ENCODE data around the gene CYB5R3.
A peak's percentile ranks its signal among the peaks of the same experiment; 100 is the strongest.

Gene CYB5R3

GRCh38 chr22:42626951-42627625 lies 22.1 kb downstream of the CYB5R3 start:
- Histone ChIP-seq H3K9me3 (ENCODE audit: low read length) (no peaks in the 10 kb centered on the region), H3K27me3 (ENCODE audit: control insufficient read depth in 1 of 2, insufficient read depth in 2 of 2, low read length in 2 of 2) (no peaks in the 10 kb centered on the region), H3K4me1 (ENCODE audit: insufficient read depth, low read length) (no peaks in the 10 kb centered on the region), H3K27ac (ENCODE audit: low read depth, low read length) (no peak overlapping the region), H3K36me3 (ENCODE audit: insufficient read depth, low read length) (peaks cover 83% of the 10 kb centered on the region), H3K4me3 (ENCODE audit: low read depth in 1 of 2, low read length in 2 of 2) (no peak overlapping the region), H3K9ac (ENCODE audit: low read length) (no peak overlapping the region)

GRCh38 chr22:42626431-42626830 lies 22.8 kb downstream of the CYB5R3 start:
- peaks cover 4% of the 10 kb centered on the region for H3K4me1 ChIP-seq (ENCODE audit: insufficient read depth, low read length)
- H3K27ac ChIP-seq (ENCODE audit: low read depth, low read length) = no peak overlapping the region
- H3K9me3 ChIP-seq (ENCODE audit: low read length) = no peaks in the 10 kb centered on the region
- H3K4me3 ChIP-seq (ENCODE audit: low read depth in 1 of 2, low read length in 2 of 2) = no peak overlapping the region
- H3K9ac ChIP-seq (ENCODE audit: low read length) = no peak overlapping the region
- H3K27me3 ChIP-seq (ENCODE audit: control insufficient read depth in 1 of 2, insufficient read depth in 2 of 2, low read length in 2 of 2) = no peaks in the 10 kb centered on the region
- H3K36me3 ChIP-seq (ENCODE audit: insufficient read depth, low read length) = peaks cover 76% of the 10 kb centered on the region

DNA sequence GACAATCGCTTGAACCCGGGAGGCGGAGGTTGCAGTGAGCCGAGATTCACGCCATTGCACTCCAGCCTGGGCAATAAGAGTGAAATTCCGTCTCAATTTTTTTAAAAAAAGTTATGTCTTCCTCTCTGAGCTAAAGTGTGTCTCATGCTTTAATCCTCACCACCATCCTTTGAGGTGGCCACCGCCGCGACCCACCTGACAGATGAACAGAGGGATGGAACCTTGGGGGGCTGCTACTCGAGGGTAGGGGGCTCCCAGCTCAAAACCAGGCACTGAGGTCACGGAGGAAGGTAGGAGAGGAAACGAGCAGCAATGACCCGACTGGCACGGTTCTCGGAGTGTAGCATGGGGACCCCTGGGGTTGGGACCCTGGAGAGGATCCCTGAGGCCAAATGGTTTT lies 23.8 kb downstream of the CYB5R3 start:
- Histone ChIP-seq H3K27me3 (ENCODE audit: control insufficient read depth in 1 of 2, insufficient read depth in 2 of 2, low read length in 2 of 2) (no peaks in the 10 kb centered on the region), H3K4me3 (ENCODE audit: low read depth in 1 of 2, low read length in 2 of 2) (no peak overlapping the region), H3K9me3 (ENCODE audit: low read length) (no peaks in the 10 kb centered on the region), H3K9ac (ENCODE audit: low read length) (no peak overlapping the region), H3K27ac (ENCODE audit: low read depth, low read length) (no peak overlapping the region), H3K36me3 (ENCODE audit: insufficient read depth, low read length) (peaks cover 68% of the 10 kb centered on the region), H3K4me1 (ENCODE audit: insufficient read depth, low read length) (peaks cover 14% of the 10 kb centered on the region)

GRCh38 chr22:42624551-42625106 lies 24.6 kb downstream of the CYB5R3 start:
- peaks cover 67% of the 10 kb centered on the region for H3K36me3 ChIP-seq (ENCODE audit: insufficient read depth, low read length)
- H3K9me3 ChIP-seq (ENCODE audit: low read length) = no peaks in the 10 kb centered on the region
- peaks cover 14% of the 10 kb centered on the region for H3K4me1 ChIP-seq (ENCODE audit: insufficient read depth, low read length)
- no peak overlapping the region for H3K4me3 ChIP-seq (ENCODE audit: low read depth in 1 of 2, low read length in 2 of 2)
- no peak overlapping the region for H3K9ac ChIP-seq (ENCODE audit: low read length)
- H3K27ac ChIP-seq (ENCODE audit: low read depth, low read length) = no peak overlapping the region
- H3K27me3 ChIP-seq (ENCODE audit: control insufficient read depth in 1 of 2, insufficient read depth in 2 of 2, low read length in 2 of 2) = no peaks in the 10 kb centered on the region

DNA sequence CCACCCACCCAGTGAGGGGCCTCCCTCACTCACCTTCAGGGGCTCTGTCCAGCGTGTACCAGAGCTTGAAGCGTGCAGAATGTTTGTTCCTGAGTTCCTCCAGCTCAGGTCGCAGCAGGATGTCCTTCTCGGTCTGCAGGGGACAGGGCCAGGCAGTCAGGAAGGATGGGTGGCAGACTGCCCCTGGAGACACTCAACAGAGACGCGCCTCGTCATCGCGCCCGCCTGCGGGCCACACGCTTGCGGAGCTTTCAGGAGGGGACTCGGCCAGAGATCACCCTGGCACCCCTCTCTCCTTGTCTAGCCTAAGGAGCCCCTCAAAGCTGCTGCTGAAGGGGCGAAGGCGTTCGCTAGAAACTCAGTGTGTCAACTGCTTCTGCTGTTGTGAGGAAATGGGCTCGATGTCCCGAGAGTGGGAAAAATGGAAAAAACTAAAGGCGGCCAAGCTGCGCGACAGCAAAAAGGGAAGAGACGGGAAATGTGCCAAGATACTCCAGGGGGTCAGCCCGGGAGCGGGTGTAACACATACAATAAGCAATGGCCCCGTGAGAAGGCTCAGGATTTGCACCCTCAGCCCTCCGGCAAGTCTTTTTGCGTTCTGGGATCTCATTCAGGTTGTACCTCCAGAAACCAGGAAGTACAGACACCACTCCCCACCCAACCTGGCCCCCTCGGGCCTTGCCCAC lies 25.3 kb downstream of the CYB5R3 start:
- Histone ChIP-seq H3K27ac (ENCODE audit: low read depth, low read length) (no peak overlapping the region), H3K4me3 (ENCODE audit: low read depth in 1 of 2, low read length in 2 of 2) (no peak overlapping the region), H3K36me3 (ENCODE audit: insufficient read depth, low read length) (peaks cover 67% of the 10 kb centered on the region), H3K4me1 (ENCODE audit: insufficient read depth, low read length) (peaks cover 14% of the 10 kb centered on the region), H3K9me3 (ENCODE audit: low read length) (no peaks in the 10 kb centered on the region), H3K27me3 (ENCODE audit: control insufficient read depth in 1 of 2, insufficient read depth in 2 of 2, low read length in 2 of 2) (no peaks in the 10 kb centered on the region), H3K9ac (ENCODE audit: low read length) (no peak overlapping the region)

DNA sequence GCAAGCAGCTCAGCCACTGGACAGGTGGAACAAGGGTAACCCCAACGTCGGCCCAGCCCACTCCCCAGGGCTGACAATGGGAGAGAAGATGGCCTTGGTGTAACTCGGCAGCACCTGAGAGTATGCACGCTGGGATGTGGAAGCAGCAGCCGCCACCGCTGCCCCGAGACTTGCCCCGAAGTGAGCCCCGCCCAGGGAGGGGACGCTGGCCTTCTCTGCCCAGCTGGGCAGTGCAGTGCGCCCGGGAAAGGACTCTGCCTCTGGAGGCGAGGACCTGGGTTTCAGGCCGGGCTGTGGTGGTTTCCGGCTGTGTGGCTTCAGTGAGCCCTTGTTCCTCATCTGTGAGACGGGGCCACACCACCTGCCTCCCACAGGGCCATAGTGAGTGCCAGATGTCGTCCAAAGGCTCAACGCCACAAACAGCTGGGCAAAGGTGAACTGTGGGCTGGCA lies 25.9 kb downstream of the CYB5R3 start:
- H3K9me3 ChIP-seq (ENCODE audit: low read length) = no peaks in the 10 kb centered on the region
- H3K36me3 ChIP-seq (ENCODE audit: insufficient read depth, low read length) = peaks cover 62% of the 10 kb centered on the region
- H3K4me3 ChIP-seq (ENCODE audit: low read depth in 1 of 2, low read length in 2 of 2) = no peak overlapping the region
- no peak overlapping the region for H3K9ac ChIP-seq (ENCODE audit: low read length)
- H3K4me1 ChIP-seq (ENCODE audit: insufficient read depth, low read length) = peaks cover 14% of the 10 kb centered on the region
- no peaks in the 10 kb centered on the region for H3K27me3 ChIP-seq (ENCODE audit: control insufficient read depth in 1 of 2, insufficient read depth in 2 of 2, low read length in 2 of 2)
- no peak overlapping the region for H3K27ac ChIP-seq (ENCODE audit: low read depth, low read length)

DNA sequence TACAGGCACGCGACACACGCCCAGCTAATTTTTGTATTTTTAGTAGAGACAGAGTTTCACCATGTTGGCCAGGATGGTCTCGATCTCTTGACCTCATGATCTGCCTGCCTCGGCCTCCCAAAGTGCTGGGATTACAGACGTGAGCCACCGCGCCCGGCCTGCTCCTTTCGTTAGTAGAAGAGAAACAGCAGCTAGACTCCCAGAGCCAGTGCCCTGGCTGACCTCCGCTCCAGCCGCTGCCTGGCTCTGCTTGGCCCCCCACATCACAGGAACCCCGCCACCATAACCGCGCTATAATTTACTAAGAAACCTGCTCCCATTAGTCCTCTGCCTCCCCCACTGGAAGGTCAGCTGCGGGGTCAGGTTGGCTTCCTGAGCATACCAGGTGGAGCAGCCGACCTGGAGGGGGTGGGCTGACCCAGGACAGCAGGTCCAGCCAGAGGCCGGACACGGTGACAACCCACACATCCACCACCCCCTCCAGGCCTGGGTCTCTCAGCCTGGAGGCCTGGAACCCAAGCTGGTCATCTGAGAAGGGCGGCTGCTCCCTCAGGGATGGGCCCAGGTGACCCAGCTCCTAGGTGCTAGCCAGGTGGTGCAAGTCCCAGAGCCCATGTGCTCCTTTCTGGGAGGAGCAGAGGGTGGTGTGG lies 27.0 kb downstream of the CYB5R3 start:
- Histone ChIP-seq H3K4me1 (ENCODE audit: insufficient read depth, low read length) (peaks cover 14% of the 10 kb centered on the region), H3K27ac (ENCODE audit: low read depth, low read length) (no peak overlapping the region), H3K4me3 (ENCODE audit: low read depth in 1 of 2, low read length in 2 of 2) (no peak overlapping the region), H3K9me3 (ENCODE audit: low read length) (no peaks in the 10 kb centered on the region), H3K36me3 (ENCODE audit: insufficient read depth, low read length) (peaks cover 50% of the 10 kb centered on the region), H3K27me3 (ENCODE audit: control insufficient read depth in 1 of 2, insufficient read depth in 2 of 2, low read length in 2 of 2) (no peaks in the 10 kb centered on the region), H3K9ac (ENCODE audit: low read length) (no peak overlapping the region)

- Histone ChIP-seq H3K4me3 (ENCODE audit: low read depth in 1 of 2, low read length in 2 of 2) (no peak overlapping the region), H3K9ac (ENCODE audit: low read length) (peak overlapping the region; percentile 15), H3K4me1 (ENCODE audit: insufficient read depth, low read length) (peaks cover 14% of the 10 kb centered on the region), H3K9me3 (ENCODE audit: low read length) (no peaks in the 10 kb centered on the region), H3K27me3 (ENCODE audit: control insufficient read depth in 1 of 2, insufficient read depth in 2 of 2, low read length in 2 of 2) (no peaks in the 10 kb centered on the region), H3K27ac (ENCODE audit: low read depth, low read length) (peak overlapping the region; percentile 52), H3K36me3 (ENCODE audit: insufficient read depth, low read length) (peaks cover 45% of the 10 kb centered on the region)
Observed at GRCh38 chr22:42621505-42622002, 27.6 kb downstream of the CYB5R3 start.

- H3K9me3 ChIP-seq (ENCODE audit: low read length) = no peaks in the 10 kb centered on the region
- H3K4me3 ChIP-seq (ENCODE audit: low read depth in 1 of 2, low read length in 2 of 2) = no peak overlapping the region
- H3K9ac ChIP-seq (ENCODE audit: low read length) = no peak overlapping the region
- no peaks in the 10 kb centered on the region for H3K27me3 ChIP-seq (ENCODE audit: control insufficient read depth in 1 of 2, insufficient read depth in 2 of 2, low read length in 2 of 2)
- H3K36me3 ChIP-seq (ENCODE audit: insufficient read depth, low read length) = peaks cover 33% of the 10 kb centered on the region
- peaks cover 21% of the 10 kb centered on the region for H3K4me1 ChIP-seq (ENCODE audit: insufficient read depth, low read length)
- no peak overlapping the region for H3K27ac ChIP-seq (ENCODE audit: low read depth, low read length)
Observed at GRCh38 chr22:42620084-42620483, 29.1 kb downstream of the CYB5R3 start.

DNA sequence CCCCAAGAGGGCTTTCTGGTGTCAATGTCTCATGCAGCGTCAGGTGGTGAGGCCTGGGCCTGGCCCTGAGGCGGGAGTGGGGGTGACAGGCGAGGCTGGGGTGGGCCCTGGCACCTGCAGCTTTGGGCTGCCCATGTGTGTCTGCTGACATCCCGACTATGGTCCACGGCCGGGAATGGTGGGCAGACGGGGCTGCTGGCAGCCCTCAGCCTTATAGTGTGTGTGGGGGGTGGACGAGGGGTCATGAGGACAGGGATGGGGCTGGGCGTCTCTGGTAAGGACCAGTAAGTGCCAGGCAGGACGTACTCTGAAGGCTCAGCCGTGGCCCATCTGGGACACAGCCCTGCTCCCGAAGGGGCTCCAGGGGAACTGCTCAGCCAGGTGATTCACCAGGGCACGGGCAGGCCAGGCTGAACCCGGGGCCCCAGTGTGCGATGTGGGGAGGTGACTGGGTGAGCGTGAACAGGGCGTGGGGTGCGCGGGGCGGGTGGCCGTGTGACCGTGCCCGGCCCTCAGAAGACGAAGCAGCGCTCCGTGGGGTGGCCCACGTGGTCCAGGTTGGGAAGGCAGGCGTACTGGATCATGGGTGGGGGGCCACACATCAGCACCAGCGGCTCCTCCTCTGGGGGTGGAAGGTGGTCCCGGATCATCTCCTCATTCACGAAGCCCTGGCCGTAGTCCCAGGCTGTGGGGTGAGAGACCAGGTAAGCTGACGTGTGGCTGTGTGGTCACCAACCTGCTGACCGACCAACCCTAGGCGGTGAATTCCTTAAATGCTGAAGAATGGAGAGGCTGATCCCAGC lies 29.7 kb downstream of the CYB5R3 start:
- Histone ChIP-seq H3K27me3 (ENCODE audit: control insufficient read depth in 1 of 2, insufficient read depth in 2 of 2, low read length in 2 of 2) (no peaks in the 10 kb centered on the region), H3K27ac (ENCODE audit: low read depth, low read length) (no peak overlapping the region), H3K9ac (ENCODE audit: low read length) (no peak overlapping the region), H3K36me3 (ENCODE audit: insufficient read depth, low read length) (peaks cover 33% of the 10 kb centered on the region), H3K4me3 (ENCODE audit: low read depth in 1 of 2, low read length in 2 of 2) (no peak overlapping the region), H3K9me3 (ENCODE audit: low read length) (no peaks in the 10 kb centered on the region), H3K4me1 (ENCODE audit: insufficient read depth, low read length) (peaks cover 21% of the 10 kb centered on the region)
